Middle frontal gyrus (tissue), 1 donor: ENCODE measurements around the gene BCAS3.
"Not testable (repeated sequence)": the region's sequence is repeated elsewhere in the genome, so short reads cannot be mapped to it uniquely, and the experiment has no call there.

Source experiments
- DNase-seq: peaks from one replicate; pipeline ENCODE4 v3.0.0-alpha.2; 2015; ENCODE audit warnings: low spot score; ENCODE audit errors: extremely low spot score

The BCAS3 gene

GRCh38 chr17:60923000-60923399 is 245.3 kb downstream of the BCAS3 start:
- DNase-seq: no peak

- no peak for DNase-seq
These were observed 249.0 kb downstream of the BCAS3 start for GRCh38 chr17:60926466-60927183.

- DNase-seq: no peak
These were observed 256.1 kb downstream of the BCAS3 start for GRCh38 chr17:60933739-60934138.

GRCh38 chr17:60934723-60935122 is 257.1 kb downstream of the BCAS3 start:
- DNase-seq: no peak

GRCh38 chr17:60935991-60936390 is 258.3 kb downstream of the BCAS3 start:
- DNase-seq: not testable (repeated sequence)

GRCh38 chr17:60939318-60939717 is 261.7 kb downstream of the BCAS3 start:
- DNase-seq: no peak

- no peak for DNase-seq
These were observed 263.4 kb downstream of the BCAS3 start for GRCh38 chr17:60941028-60941427.

- DNase-seq: no peak
These were observed 263.9 kb downstream of the BCAS3 start for GRCh38 chr17:60941571-60941970.

GRCh38 chr17:60944751-60945150 is 267.1 kb downstream of the BCAS3 start:
- no peak for DNase-seq

GRCh38 chr17:60947100-60947499 is 269.4 kb downstream of the BCAS3 start:
- DNase-seq: no peak

GRCh38 chr17:60947543-60947942 is 269.9 kb downstream of the BCAS3 start:
- DNase-seq: no peak

- DNase-seq: no peak
These were observed 275.1 kb downstream of the BCAS3 start for GRCh38 chr17:60952747-60953146.

GRCh38 chr17:60959011-60959410 is 281.4 kb downstream of the BCAS3 start:
- no peak for DNase-seq

GRCh38 chr17:60959696-60960095 is 282.0 kb downstream of the BCAS3 start:
- no peak for DNase-seq

GRCh38 chr17:60960398-60961065 is 282.9 kb downstream of the BCAS3 start:
- no peak for DNase-seq

- DNase-seq: no peak
These were observed 286.5 kb downstream of the BCAS3 start for GRCh38 chr17:60964160-60964559.

GRCh38 chr17:60968266-60968665 is 290.6 kb downstream of the BCAS3 start:
- no peak for DNase-seq

GRCh38 chr17:60969500-60970037 is 291.9 kb downstream of the BCAS3 start:
- no peak for DNase-seq

GRCh38 chr17:60970741-60971140 is 293.1 kb downstream of the BCAS3 start:
- DNase-seq: no peak

GRCh38 chr17:60971515-60972369 is 294.1 kb downstream of the BCAS3 start:
- DNase-seq: no peak

GRCh38 chr17:60976861-60977260 is 299.2 kb downstream of the BCAS3 start:
- DNase-seq: not testable (repeated sequence)

- no peak for DNase-seq
These were observed 311.7 kb downstream of the BCAS3 start for GRCh38 chr17:60989379-60989778.
